NCI-H2227 (cell line): ENCODE results near the gene FNTB.

ENCODE experiments used
- DNase-seq: peaks from one replicate; lab custom pipeline; 2025; ENCODE audit not compliant: unreplicated experiment; lab: John Stamatoyannopoulos, UW

Gene FNTB

DNA sequence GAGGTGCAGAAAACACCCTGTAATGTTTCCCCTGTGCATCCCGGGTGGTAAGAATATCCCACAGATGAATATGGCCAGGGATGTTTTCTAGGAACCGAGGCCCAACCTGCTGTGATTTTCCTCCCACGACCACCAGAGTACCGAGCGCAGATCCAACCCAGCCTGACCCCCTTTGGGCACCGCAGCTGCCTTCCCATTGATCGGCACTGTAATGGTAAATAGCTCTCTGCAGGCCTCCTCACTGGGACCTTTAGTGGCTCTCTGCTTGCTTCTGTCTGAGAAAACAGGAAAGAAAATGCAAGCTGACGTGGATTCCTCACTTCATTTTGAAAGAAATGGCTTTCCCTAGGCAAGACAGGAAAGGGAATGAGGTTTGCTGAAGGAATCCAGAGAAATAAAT is 12.1 kb upstream of the FNTB start:
- DNase-seq = no peak

DNA sequence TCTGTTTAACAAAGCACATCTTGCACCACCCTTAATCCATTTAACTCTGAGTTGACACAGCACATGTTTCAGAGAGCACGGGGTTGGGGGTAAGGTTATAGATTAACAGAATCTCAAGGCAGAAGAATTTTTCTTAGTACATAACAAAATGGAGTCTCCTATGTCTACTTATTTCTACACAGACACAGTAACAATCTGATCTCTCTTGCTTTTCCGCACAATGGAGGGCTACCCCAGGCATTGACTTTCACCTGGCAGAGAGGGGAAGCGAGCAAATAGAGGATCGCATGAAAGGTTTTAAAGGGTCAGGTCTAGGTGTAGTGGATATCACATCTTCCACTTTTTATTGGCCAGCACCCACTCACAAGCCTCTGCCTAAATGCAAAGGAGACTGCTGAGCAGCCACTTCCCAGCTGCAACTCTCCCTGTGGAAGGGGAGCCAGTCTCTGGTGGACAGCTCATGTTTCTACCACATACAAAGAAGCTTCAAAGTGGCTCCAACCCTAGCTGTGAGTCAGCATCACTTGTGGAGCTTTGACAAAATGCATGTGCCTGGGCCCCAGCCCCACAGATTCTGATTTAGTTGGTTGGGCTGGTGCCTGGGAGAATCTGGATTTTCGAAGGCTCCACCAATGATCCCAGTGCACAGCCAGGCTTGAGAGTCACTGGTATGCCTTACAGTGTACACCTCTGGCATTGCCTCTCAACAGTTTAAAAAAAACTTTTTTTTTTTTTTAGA is 7.2 kb upstream of the FNTB start:
- no peak for DNase-seq

DNA sequence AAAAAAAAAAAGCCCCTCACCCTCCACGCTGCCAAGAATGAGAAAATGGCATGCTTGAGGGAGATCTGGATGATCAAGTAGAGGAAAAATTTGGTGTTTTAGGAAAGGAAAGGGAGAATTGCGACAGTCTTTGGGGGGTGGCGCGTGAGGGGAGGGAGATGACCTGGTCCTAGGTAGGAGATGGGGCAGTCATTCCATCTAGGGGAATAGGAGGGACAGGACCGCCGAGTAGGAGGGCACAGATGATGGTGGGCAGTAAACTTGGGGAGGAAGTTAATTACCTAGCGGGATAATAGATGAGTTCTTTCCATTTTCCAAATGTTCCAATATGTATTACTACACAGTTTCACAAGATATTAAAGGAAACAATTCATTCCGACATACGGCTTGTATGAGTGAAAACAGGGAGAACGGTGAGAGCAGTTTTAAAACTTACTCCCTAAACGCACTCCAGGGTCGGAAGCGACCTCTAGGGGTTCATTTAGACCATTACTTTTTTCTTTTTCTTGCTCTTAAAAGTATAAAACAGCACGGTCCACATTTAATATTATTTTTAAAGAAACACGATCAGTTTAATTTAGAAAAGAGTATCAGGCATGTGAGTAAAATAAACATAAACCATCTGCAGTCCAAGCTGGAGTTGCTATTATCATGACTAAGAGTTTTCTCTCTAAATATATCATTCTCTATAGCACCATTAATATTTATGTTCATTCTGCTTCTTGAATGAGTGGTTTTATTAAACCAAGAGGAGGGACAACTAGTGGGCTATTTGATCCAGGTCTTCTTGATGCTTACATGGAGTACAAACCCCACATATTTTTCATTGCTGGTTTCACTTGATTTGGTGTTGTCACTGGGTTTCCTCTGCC is 3.0 kb upstream of the FNTB start:
- DNase-seq = peak; percentile 35

DNA sequence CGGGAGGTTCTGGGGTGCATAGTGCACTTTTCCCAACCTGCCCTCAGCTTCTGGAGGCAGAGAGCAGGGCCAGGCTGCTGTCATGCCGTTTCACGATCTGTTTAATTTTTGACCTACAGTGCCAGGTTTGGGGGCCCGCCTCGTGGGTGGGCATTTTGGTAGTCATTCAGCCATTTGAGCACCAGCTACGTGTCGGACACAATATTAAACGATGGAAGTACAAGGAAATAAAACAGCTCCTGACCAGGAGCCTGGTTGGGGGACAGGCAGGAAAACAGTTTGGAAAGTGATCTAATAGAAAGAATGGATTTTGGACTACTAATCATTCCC is 708 bp downstream of the FNTB start:
- no peak for DNase-seq

DNA sequence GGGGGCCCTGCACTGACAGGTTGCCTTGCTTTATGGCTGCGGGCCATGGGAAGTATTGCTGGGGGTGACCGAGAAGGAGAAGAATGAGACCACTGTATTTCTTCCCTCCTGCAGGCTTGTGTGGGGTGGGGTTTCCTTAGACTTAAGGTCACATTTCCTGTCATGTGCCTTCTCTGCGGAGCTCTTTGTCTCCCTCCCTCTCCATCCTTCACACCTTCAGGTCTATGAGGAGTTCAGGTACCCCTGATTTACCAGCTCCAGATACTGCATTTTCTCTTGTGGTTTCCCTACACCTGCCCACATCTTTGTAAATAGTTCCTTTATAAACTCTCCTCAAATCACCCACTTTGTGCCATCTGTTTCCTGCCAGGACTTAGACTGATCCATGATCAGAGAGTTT is 3.6 kb downstream of the FNTB start:
- DNase-seq = no peak

DNA sequence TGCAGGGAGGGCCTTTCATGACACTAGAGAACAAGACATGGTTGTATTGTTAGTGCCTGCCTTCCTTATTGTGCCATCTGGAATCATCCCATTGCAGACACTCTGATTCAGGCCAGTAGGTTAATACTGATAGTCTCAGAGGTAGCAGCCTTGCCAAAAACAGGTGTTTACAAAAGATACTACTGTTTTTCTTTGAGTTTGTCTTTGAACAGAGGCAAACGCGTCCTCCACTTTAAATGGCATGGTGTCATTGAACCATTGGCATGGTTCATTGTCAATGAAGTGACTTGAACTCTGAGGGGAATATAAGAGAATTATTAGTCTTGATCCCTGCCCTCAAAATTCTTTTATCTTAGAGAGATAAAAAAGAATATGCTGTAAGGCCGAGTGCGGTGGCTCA is 4.2 kb downstream of the FNTB start:
- no peak for DNase-seq

DNA sequence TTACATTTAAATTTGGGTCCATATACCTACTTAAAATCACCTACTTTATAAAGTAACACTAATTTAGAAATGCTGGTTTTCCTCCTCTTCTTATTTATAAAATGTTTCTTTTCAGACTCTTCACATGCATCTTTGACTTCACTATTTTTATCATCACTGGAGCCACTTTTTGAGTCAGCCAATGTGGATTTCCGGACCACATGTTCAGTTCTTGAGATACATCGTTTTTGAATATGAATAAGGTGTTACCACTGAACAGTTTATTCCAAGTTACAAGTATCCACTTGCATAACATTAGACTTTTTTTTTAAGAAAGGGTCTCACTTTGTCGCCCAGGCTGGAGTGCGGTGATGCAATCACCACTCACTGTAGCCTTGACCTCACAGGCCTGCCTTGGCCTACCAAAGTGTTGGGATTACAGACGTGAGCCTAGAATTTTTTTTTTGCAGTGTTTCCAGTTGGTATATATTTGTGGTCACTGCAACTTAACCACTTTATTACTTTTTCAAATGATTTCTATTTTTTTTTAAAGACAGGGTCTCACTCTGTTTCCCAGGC is 5.7 kb downstream of the FNTB start:
- DNase-seq = no peak

DNA sequence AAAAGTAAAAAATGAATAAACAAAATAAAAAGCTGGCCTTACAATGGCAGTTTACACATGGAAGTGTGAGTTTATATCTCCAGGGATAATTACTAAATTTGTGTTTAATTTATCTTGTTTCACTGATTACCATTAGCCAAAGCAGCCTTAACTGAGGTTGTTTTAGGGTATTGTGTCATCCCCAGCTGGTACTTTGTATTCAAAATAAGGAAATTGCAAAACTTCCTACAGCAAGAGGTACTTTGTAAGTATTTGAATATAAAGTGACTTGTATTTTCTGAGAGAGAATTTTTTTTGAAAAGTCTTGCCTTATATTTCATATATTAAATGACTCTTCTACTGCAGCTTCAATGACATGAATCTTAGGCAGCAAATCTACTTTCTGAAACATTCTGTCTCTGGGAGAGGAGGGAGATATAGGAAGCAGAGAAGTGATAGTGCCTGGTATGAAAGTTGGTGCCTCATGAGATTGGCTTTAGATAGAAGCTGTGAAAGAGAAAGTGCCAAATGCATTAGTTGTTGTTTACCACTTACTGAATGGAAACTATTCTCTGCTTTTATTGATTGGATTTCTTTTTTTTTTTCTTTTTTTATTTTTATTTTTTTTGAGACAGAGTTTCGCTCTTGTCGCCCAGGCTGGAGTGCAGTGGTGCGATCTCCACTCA is 6.7 kb downstream of the FNTB start:
- no peak for DNase-seq

DNA sequence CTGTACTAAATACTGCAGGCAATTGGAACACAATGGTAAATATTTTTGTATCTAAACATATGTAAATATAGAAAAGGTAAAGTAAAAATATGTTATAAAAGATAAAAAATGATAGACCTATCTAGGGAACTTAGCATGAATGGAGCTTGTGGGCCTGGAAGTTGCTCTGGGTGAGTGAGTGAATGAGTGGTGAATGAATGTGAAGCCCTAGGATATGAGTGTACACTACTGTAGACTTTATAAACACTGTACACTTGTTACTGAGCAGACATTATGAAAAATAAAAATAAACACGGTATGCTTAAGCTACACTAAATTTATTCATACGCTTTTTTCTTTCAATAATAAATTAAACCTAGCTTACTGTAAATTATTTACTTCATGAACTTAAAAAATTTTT is 7.8 kb downstream of the FNTB start:
- no peak for DNase-seq

DNA sequence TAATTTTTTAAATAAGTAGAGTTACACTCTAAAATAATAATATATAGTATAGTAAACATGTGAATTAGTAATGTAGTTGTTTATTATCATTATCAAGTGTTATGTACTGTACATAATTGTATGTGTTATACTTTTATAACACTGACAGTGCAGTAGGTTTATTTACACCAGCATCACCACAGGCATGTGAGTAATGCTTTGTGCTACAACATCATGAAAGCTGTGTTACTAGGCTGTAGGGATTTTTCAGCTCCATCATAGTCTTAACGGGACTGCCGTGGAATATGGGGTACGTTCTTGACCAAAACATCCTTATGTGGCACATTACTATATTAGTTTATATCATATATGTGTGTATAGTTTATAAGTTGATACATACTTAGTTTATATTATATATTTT is 8.6 kb downstream of the FNTB start:
- DNase-seq = no peak

DNA sequence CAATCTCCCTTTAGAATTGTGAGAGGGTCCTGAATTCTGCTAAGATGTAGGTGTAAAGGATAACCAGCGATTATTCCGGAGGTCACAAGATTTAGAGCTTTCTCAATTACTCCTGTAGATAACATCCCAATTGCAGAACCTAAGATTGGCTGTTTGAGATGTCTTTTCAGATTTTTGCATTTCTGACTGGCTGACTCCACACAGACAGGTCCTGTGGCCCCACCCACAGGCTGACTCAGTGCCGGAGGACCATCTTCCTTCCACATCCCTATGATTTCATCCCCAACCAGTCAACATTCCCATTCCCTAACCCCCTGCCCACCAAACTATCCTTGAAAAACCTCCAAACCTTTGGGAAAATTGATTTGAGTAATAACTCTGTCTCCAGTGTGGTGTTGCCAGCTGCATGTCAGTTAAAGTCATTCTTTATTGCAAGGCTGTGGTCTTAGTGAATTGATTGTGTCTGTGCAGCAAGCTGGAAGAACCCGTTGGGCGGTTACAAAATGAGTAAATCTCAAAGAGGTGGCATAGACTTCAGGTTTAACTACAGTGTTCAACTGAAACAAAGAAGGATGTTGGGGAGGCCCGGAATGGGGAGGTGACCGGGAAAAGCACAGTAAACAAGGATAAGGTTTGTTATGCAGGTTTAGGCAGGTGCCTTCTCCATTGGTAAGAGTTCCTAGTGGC is 10.6 kb downstream of the FNTB start:
- DNase-seq = no peak

DNA sequence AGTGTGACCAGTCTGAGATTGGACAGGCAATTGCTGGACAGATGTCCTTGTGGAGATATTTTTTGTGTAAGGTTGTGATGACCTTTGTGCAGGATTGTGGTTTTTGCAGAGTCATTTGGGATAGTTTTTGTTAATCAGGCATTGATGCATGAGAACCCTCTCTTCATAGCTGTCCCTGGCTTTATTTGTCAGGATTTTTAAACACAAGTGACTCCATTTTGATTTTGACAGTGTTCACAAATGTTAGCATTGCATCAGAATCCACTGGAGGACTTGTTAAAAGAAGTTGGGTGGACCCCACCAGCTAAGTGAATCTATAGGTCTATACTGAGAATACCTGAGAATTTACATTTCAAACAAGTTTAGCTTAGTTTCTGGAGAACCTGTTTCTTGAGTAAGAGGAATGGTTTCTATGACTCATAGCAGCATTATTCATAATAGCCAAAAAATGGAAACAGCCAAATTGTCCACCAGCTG is 11.8 kb downstream of the FNTB start:
- DNase-seq = no peak

DNA sequence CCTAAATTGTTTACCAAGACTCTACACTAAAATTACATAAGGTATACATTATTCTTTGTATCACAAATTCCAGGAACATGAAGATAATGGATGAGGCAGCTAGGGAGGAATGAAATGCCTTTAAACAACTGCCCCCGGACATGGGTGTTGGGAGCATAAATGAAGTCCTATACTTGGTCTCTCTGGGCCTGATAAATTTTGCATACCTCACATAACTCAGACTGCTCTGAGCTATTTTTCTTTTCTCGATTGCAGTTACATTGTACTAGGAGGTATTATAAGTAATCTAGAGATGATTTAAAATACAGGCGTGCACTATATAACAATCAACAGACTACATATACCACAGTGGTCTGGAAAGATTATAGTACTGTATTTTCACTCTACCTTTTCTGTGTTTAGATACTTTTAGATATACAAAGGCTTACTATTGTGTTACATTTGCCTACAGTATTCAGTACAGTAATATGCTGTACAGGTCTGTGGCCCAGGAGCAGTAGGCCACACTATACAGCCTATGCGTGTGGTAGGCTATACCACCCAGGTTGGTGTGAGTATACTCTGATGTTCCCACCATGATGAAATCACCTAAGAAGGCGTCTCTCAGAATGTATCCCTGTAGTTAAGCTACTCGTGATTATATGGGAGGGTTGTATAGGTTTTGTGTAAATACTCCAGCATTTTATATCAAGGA is 14.3 kb downstream of the FNTB start:
- no peak for DNase-seq

DNA sequence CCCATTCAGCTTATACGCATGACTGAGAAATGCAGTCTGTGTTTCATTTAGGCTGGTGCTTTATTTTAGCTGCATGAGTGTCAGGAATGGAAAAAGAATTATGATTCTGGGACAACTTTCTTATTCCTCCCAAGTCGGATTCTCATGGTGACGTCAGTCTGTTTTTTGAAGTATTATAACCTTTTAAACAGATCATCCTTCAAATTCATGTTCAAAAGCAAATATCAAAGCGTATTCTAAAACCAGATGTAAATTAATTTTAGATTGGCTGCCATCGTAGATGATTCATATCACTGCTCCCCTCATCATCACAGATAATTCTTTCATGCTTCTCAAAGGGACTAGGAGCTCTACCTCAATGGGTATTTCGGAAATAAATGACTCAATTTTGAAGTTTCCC is 15.0 kb downstream of the FNTB start:
- no peak for DNase-seq

DNA sequence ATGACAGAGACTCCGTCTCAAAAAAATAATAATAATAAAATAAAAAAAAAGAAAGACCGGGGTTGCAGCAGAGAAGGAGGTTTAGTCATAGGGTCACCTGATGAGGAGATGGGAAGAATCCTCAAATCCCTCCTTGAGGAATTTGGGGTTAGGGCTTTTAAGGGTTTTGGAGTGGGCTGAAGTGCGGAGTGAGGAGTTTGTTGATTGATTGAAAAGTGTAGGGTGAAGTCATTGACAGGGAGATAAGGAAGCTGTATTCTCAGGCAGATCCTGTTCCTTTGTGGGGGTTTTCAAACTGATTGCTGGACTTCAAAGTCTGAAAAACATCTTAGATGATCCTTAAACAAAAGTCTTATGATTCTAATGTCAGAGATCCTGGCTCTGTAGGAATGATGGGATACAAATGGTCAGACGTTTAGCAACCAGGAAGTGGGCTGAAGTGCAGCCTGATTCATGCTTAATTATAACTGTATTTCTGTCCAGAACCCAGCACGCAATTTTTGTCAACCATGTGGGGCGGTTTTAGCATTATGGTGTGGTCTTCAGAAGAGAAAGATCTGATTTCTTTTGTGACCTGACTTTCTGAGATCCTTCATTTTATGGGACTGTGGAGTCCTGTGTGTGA is 16.0 kb downstream of the FNTB start:
- no peak for DNase-seq

DNA sequence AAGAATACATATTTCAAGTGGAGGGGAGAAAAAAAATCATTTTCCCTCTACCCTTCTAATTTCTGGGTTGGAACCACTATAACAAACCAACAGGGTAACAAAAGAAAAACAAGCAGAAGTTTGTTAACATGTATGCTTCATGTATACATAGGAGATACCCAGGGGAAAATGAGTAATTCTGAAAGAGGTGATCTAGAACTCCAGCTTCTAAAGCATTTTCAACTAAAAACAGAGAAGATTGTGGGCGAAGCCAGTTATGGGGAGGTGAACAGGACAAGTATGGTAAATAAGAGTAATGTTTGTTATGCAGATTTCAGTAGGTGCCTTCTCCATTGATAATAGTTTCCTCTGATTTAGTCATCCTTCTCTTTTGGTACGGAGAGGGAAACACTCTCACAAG is 16.7 kb downstream of the FNTB start:
- no peak for DNase-seq

DNA sequence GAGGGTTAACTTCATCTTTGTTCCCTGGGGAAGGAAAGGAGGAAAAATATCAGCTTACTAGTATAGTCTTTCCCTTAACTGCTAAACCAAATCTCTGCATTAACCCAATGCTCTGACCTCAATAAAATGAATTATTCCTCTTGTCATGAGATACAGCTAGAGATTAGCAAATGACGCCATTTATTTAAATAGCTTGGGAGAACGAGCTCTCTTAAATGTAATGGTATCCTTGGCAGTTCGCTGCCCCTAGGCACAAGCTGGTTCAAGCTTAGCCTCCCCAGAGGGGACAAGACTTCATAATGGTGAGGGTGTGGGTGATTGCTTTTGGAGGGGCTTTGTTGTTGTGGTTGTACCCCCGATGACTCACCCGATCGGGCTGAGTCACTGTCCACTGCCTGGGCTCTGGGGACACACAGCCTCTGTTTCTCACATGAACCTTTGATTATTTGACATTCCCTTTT is 19.6 kb downstream of the FNTB start:
- DNase-seq = no peak

DNA sequence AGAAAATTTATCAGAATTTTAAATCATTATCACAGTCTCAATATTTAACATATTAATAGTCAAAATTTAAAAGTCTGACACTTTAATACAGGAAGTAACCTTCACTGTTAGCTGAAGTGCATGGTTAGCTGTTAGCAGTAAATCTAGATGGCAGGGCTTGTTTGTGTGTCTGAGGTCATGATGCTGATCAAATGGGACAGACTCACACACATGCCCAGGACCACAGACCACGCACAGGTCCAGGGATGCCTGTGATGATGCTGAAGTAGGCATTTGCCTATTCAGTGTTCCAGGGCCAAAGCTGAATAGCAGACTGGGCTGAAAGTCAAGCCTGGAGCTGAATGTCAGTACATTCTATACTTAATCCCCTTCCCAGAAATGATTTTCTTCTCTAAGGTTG is 20.5 kb downstream of the FNTB start:
- no peak for DNase-seq

DNA sequence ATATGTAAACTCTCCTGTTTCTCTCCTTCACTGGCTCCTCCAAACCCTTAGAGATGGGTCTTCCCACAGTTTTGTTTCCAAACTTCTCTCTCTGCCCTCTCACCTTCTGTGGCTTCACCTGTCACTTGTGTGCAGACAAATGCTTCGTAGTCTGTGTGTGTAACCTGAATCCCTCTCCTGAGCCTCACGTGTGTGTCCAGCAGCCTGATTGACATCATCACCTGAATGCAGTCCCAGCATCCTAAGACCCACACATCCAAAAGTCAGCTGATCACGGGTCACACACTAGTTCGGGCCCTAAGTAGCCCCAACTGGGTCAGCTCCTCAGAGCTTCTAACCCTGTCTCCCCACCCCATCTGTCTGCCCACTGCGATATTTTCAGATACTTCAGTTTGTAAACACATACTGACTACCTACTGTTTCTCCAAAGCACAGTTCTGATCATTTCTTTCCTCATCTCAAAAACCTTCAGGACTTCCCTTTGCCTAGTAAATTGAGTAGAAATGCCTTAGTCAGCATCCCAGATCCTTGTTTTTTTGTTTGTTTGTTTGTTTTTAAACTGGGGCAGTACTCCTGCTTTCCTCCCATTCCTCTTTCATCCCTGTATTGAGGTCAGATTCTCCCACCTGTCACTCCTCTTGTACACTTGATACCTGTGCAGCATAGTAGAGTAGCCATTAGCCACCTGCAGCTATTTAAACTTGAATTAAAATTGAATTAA is 23.7 kb downstream of the FNTB start:
- no peak for DNase-seq
